ENCODE measurements around the gene FANCG.

FANCG gene

DNA sequence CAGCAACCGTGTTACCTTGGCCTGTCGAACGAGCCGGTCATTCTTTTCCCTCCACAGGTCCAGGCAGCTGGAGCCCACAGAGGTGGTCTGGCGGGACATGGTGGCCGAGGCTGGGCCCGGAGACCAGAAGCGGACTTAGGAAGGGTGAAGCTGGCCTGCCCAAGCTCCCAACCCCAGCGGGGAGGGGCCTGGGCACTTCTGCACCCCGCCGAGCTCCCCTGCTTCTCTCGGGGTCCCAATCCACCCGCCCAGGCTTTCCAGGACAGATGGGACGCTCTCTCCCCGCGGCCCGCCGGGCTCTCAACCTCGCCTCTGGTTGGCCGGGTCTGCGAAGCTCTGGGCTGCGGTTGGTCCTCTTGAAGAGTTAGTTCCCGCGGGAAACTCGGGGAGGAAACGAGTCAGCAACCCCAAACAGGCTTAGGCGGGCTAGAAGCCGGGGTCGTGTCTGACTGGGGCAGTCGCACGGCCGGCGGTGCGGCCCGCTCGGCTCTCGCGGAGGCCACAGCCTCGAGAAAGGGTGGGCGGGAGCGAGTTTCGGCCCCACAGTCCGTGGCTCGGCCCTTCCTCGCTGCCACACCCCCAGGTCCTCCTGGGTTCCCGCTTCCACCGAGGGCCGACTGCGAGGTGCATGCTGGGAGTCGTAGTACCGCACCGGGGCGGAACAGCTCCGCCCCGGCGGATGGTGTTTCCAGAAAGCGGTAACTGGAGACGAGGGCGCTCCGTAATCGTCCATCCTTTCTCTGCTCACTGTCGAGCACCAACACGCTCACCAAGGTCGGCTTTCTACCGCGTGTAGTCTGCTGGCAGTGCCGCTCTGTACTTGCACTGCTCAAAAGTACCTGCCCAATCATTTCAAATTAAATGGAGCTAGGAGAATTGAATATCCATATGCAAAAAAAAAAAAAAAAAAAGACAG lies at the start of gene FANCG:
FANCG (minus strand) TSS at position 517 of the 916 bp plus-strand sequence; CDS start at position 99, 418 bp downstream.
- DNase-seq (ENCODE audit: low read depth): peak; percentile 74

DNA sequence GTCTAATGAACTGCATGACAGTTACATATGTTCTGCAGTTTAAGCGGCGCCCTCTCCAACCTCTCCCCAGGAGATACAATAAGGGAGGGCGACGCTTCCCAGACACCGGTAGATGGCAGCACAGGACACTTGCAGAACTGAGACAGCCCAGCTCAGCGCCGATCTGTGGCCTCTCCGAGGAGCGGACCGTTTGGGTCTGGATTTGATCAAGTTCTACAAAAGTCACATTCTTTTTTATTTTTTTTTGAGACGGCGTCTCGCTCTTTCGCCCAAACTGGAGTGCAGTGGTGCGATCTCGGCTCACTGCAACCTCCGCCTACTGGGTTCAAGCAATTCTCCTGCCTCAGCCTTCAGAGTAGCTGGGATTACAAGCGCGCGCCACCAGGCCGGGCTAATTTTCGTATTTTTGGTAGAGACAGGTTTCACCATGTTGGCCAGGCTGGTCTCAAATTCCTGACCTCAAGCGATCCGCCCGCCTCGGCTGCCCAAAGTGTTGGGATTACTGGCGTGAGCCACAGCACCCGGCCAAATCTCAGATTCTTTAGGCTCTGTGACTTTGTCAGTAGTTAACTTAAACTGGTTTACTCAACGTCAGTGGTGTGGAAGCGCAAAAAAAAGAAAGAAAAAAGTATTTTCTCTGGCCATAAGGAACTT lies 37.3 kb upstream of the FANCG start:
- DNase-seq (ENCODE audit: low read depth): peak; percentile 77

GRCh38 chr9:35116539-35116897 lies 36.8 kb upstream of the FANCG start:
- DNase-seq (ENCODE audit: low read depth): no peak

GRCh38 chr9:35115680-35116538 lies 36.2 kb upstream of the FANCG start, which contains the start of gene ATOSB:
TSS of gene ATOSB (minus strand) at chr9:35115862. CDS start at chr9:35108274, 7,588 bp downstream.
- peak; percentile 94 for DNase-seq (ENCODE audit: low read depth)

- peak; percentile 79 for DNase-seq (ENCODE audit: low read depth)
Observed at GRCh38 chr9:35114840-35115628, 35.3 kb upstream of the FANCG start.

DNA sequence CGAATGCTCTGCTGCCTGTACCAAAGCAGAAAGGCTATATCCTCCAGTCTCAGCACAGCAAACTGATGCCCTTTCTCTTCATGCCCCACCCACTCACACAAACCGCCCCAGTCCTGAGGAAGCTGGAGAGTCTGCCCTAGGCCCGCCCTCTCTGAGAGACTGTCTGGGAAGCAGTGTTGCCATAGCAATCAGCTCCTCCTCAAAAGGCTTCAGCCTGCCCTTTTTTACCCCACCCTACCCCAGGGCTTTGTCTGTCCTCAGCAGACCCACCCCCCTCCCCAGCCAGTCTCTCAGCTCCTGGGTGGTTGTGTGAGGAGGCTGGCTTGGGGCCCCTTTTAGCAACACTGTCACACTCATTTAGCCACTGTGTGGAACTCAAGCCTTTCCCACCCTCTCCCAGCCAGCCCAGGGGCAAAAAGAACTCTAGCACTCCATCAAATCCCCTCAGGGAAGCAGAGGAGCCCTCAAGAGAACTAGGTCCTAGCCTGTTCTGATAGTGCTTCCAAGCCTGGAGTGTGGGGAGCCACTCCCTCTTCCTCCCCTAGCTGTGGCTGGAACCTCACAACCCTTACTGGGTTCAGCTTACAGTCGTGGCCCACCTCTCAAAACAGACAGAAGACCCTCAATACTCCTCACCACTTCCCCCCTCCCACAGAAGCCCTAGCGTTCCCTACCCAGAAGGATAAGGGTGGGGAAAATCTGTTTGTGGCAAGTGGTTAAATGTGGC lies 34.5 kb upstream of the FANCG start:
- peak; percentile 75 for DNase-seq (ENCODE audit: low read depth)

DNA sequence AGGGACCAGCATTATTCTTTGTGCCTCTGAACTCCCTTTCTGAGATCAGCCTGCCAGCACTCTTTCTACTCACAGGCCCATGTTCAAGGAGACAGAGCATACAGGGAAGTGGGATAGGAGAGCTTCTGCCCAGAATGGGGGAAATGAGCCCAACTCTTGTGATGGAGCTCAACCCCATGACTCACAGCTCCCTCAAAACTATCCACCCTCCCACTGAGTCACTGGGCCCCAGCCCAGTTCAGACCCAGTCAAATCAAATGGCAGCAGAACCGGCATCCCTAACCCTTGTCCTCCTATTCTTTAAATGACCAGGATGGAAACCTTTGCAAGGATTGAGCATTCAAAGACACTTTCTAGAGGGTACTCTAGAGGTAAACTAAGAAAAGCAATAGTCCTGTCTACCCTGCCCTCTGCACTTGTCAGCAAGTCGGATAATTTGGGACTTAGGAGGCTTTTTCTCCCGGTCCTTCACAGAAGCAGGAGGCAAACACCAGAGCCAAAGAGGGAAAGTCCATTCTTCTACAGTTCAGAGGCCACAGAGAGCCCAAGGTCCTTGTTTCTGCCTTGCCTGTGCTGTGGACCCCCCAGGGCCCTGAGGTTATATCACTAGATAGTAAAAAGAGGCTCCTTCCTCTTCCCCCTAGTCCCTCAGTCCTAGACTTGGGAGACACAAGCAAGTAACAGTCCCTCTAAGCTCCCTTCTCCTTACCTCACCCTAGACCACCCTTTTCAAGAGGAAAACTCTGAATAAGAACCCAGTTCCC lies 32.7 kb upstream of the FANCG start:
- DNase-seq (ENCODE audit: low read depth): no peak

- peak; percentile 96 for DNase-seq (ENCODE audit: low read depth)
Observed at GRCh38 chr9:35111001-35111933, 31.5 kb upstream of the FANCG start.

- no peak for DNase-seq (ENCODE audit: low read depth)
Observed at GRCh38 chr9:35110327-35110761, 30.6 kb upstream of the FANCG start.

GRCh38 chr9:35108946-35109575 lies 29.3 kb upstream of the FANCG start:
- DNase-seq (ENCODE audit: low read depth): peak; percentile 90

GRCh38 chr9:35108461-35108860 lies 28.7 kb upstream of the FANCG start:
- DNase-seq (ENCODE audit: low read depth): no peak

GRCh38 chr9:35107297-35108290 lies 27.9 kb upstream of the FANCG start:
- DNase-seq (ENCODE audit: low read depth): no peak

DNA sequence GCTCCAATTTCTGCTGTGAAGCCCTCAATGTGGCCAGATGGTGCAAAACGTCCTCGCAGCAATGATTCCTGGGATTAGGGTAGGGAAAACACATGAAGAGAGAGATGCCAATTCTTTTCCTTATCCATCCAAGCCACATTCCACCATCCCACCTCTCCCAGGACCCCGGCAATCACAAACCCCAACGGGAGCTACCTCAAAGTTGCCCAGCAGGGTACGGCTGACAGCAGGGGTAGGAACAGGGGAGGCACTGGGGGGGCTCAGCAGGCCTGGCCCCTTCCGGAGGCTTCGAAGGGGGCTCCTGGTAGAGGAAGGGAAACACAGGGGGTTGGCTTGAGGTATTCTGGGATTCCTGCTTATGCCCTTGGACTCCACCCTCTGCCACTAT lies 26.6 kb upstream of the FANCG start:
- DNase-seq (ENCODE audit: low read depth): no peak

GRCh38 chr9:35105571-35106342 lies 26.0 kb upstream of the FANCG start:
- DNase-seq (ENCODE audit: low read depth): no peak

GRCh38 chr9:35105126-35105525 lies 25.4 kb upstream of the FANCG start:
- no peak for DNase-seq (ENCODE audit: low read depth)

- no peak for DNase-seq (ENCODE audit: low read depth)
Observed at GRCh38 chr9:35104586-35104985, 24.8 kb upstream of the FANCG start.

Data from CMK (cell line).